Sigmoid colon (tissue), 3 donors: ENCODE data around the gene RNFT2.

Experiments
- CTCF ChIP-seq, 4 experiments: fragments of 450-650 bp in 3 of 4; fragments of 200-600 bp in 1 of 4; IDR thresholded peaks; one replicate each; pipeline ENCODE4 v1.5.1; 2016 to 2019; ENCODE audit warnings: antibody characterized with exemption in 4 of 4, mild to moderate bottlenecking in 3 of 4, moderate library complexity in 2 of 4
- POLR2A ChIP-seq, 2 donors: fragments of 450-650 bp; IDR thresholded peaks; one replicate each; pipeline ENCODE4 v1.6.1; 2016; ENCODE audit warnings: antibody characterized with exemption in 2 of 2, mild to moderate bottlenecking in 2 of 2, moderate library complexity in 2 of 2

- no peak for TF ChIP-seq POLR2A (IDR thresholded peaks at IDR 0.05)
- TF ChIP-seq CTCF (IDR thresholded peaks at IDR 0.05), result no peak
Observed at GRCh38 chr12:116797885-116798284, 59.8 kb downstream of the RNFT2 start.
